GM23248 (cell line): ENCODE results near the gene HIPK2.

ENCODE experiments used
- EZH2 ChIP-seq: fragments of 200-600 bp; sonication (generic); IDR thresholded peaks from 2 replicates; pipeline ENCODE4 v1.6.1; 2018; ENCODE audit warnings: antibody characterized with exemption, mild to moderate bottlenecking; ENCODE audit not compliant: insufficient read depth, poor library complexity, severe bottlenecking
- EZH2phosphoT487 ChIP-seq: fragments of 200-600 bp; sonication (generic); IDR thresholded peaks from 2 replicates; pipeline ENCODE4 v1.6.1; 2018; ENCODE audit warnings: antibody characterized with exemption, moderate library complexity, mild to moderate bottlenecking, low read depth; ENCODE audit not compliant: insufficient read depth

DNA sequence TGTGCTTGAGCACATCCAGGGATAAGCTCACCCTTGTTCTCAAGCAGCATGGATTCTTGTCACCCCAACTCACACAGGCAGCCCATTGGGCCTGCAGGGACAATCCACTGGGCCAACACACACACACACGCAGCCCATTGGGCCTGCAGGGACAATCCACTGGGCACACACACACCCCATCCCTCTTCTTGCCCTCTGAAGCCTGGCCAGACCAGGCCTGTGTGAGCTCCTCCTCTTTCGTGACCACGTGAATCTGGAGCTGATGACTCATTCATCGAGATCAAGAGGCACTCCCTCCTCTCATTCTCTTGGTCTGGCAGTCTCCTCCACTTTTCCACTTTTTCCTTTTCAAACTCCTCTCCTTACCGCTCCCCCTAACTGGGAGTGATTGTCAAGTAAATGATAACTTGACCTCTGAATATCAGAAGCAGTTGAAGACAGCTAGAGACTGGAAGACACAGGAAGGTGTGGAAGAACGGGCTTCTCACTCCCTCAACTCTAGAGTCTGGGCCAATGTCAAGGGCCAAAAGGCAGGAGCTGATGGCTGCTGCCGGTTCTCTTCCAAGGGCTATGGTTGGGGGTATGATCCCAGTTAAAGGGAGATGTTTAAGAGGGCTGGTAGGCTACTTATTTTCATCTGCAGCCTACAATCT lies 89.7 kb downstream of the HIPK2 start:
- TF ChIP-seq EZH2 (no peak), EZH2phosphoT487 (no peak)
